SK-N-SH treated with all-trans-retinoic acid at 6 μM for 48 hours (cell line): Measurements from ENCODE around the gene IKZF3.

Source experiments
- ATAC-seq: fragments of 200-7000 bp; cut with Tn5 transposase; 3 replicates; pipeline ENCODE4 v1.9.1; 2020; ENCODE audit warnings: mild to moderate bottlenecking, moderate library complexity
- ARNTL ChIP-seq: fragments of 450-650 bp; formaldehyde crosslinking; IDR thresholded peaks from 2 replicates; pipeline ENCODE4 v1.5.0; 2020; ENCODE audit warnings: low read depth, mild to moderate bottlenecking, moderate library complexity, borderline replicate concordance
- BACH2 ChIP-seq: fragments of 250-450 bp; sonication (Bioruptor Pico); IDR thresholded peaks from 2 replicates; pipeline ENCODE4 v1.9.0; 2021; ENCODE audit warnings: mild to moderate bottlenecking, borderline replicate concordance
- CSRNP3 ChIP-seq: fragments of 250-450 bp; sonication (Bioruptor Pico); IDR thresholded peaks from 2 replicates; pipeline ENCODE4 v1.5.1; 2021; ENCODE audit warnings: mild to moderate bottlenecking, moderate library complexity
- ESRRG ChIP-seq: fragments of 250-450 bp; sonication (Bioruptor Pico); IDR thresholded peaks from 2 replicates; pipeline ENCODE4 v1.6.1; 2021; ENCODE audit warnings: mild to moderate bottlenecking
- GLIS3 ChIP-seq: fragments of 250-450 bp; sonication (Bioruptor Pico); IDR thresholded peaks from 2 replicates; pipeline ENCODE4 v1.5.0; 2020; ENCODE audit warnings: mild to moderate bottlenecking, moderate library complexity
- ISL1 ChIP-seq: fragments of 250-450 bp; sonication (Bioruptor Pico); IDR thresholded peaks from 2 replicates; pipeline ENCODE4 v2.1.2; 2022; ENCODE audit warnings: mild to moderate bottlenecking, moderate library complexity
- OSR1 ChIP-seq: fragments of 250-450 bp; sonication (Bioruptor Pico); IDR thresholded peaks from 2 replicates; pipeline ENCODE4 v1.8.0; 2022; ENCODE audit warnings: moderate library complexity, mild to moderate bottlenecking, inconsistent platforms
- POU6F1 ChIP-seq: fragments of 250-450 bp; sonication (Bioruptor Pico); IDR thresholded peaks from 2 replicates; pipeline ENCODE4 v1.8.0; 2021; ENCODE audit warnings: low read depth, mild to moderate bottlenecking, moderate library complexity, borderline replicate concordance
- RARB ChIP-seq: fragments of 250-450 bp; sonication (Bioruptor Pico); IDR thresholded peaks from 2 replicates; pipeline ENCODE4 v1.8.0; 2021; ENCODE audit warnings: mild to moderate bottlenecking, moderate library complexity
- SNAI2 ChIP-seq: fragments of 250-450 bp; sonication (Bioruptor Pico); IDR thresholded peaks from 2 replicates; pipeline ENCODE4 v1.5.0; 2020; ENCODE audit warnings: mild to moderate bottlenecking, moderate library complexity
- TCF4 ChIP-seq: fragments of 250-450 bp; sonication (Bioruptor Pico); IDR thresholded peaks from 2 replicates; pipeline ENCODE4 v1.8.0; 2021; ENCODE audit warnings: mild to moderate bottlenecking, moderate library complexity, borderline replicate concordance
- TOX ChIP-seq: fragments of 250-450 bp; sonication (Bioruptor Pico); IDR thresholded peaks from 2 replicates; pipeline ENCODE4 v1.8.0; 2021; ENCODE audit warnings: mild to moderate bottlenecking, moderate library complexity, borderline replicate concordance
- ZC3H10 ChIP-seq: fragments of 250-450 bp; sonication (Bioruptor Pico); IDR thresholded peaks from 2 replicates; pipeline ENCODE4 v1.5.1; 2021; ENCODE audit warnings: mild to moderate bottlenecking, moderate library complexity
- ZFP3 ChIP-seq: fragments of 250-450 bp; sonication (Bioruptor Pico); IDR thresholded peaks from 2 replicates; pipeline ENCODE4 v1.5.0; 2020; ENCODE audit warnings: mild to moderate bottlenecking, moderate library complexity
- ZNF565 ChIP-seq: fragments of 450-650 bp; formaldehyde crosslinking; conservative IDR thresholded peaks from 2 replicates; pipeline ENCODE4 v1.5.0; 2020; ENCODE audit warnings: low read depth, mild to moderate bottlenecking, moderate library complexity
- ZNF70 ChIP-seq: fragments of 450-650 bp; formaldehyde crosslinking; IDR thresholded peaks from 2 replicates; pipeline ENCODE4 v1.5.0; 2020; ENCODE audit warnings: mild to moderate bottlenecking, moderate library complexity
- ZNF8 ChIP-seq: fragments of 450-650 bp; formaldehyde crosslinking; IDR thresholded peaks from 2 replicates; pipeline ENCODE4 v1.5.0; 2020; ENCODE audit warnings: mild to moderate bottlenecking, moderate library complexity
- TF ChIP-seq, protein P1 (sequence below): fragments of 250-450 bp; sonication (Bioruptor Pico); IDR thresholded peaks from 2 replicates; pipeline ENCODE4 v1.8.0; 2020; ENCODE audit warnings: mild to moderate bottlenecking, moderate library complexity, borderline replicate concordance
- TF ChIP-seq, protein P2 (sequence below): fragments of 250-450 bp; sonication (Bioruptor Pico); IDR thresholded peaks from 2 replicates; pipeline ENCODE4 v1.5.0; 2020; ENCODE audit warnings: mild to moderate bottlenecking, moderate library complexity

Gene IKZF3

GRCh38 chr17:39761861-39762496 lies 102.1 kb downstream of the IKZF3 start:
- ATAC-seq: no peak
- no peak for TF ChIP-seq ARNTL
- TF ChIP-seq, all 23 proteins: peak for 0

DNA sequence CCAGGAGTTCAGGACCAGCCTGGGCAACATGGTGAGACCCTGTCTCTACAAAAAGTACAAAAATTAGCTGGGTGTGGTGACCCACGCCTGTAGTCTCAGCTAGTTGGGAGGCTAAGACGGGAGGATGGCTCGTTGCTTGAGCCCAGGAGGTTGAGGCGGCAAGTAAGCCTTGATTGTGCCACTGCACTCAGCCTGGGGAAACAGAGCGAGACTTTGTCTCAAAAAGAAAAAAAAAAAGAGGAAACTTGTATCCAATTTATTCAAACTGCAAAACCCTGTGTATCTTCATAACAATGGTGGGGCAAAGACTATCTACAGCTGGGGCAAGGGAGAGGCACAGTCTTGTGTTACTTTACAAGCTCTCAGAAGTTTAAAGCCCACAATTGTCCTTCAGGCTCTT lies 104.9 kb downstream of the IKZF3 start:
- TF ChIP-seq, protein P1, sequence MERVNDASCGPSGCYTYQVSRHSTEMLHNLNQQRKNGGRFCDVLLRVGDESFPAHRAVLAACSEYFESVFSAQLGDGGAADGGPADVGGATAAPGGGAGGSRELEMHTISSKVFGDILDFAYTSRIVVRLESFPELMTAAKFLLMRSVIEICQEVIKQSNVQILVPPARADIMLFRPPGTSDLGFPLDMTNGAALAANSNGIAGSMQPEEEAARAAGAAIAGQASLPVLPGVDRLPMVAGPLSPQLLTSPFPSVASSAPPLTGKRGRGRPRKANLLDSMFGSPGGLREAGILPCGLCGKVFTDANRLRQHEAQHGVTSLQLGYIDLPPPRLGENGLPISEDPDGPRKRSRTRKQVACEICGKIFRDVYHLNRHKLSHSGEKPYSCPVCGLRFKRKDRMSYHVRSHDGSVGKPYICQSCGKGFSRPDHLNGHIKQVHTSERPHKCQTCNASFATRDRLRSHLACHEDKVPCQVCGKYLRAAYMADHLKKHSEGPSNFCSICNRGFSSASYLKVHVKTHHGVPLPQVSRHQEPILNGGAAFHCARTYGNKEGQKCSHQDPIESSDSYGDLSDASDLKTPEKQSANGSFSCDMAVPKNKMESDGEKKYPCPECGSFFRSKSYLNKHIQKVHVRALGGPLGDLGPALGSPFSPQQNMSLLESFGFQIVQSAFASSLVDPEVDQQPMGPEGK: no peak
- TF ChIP-seq ESRRG (no peak), ZFP3 (no peak), ZNF70 (no peak)
- TF ChIP-seq, protein P2, sequence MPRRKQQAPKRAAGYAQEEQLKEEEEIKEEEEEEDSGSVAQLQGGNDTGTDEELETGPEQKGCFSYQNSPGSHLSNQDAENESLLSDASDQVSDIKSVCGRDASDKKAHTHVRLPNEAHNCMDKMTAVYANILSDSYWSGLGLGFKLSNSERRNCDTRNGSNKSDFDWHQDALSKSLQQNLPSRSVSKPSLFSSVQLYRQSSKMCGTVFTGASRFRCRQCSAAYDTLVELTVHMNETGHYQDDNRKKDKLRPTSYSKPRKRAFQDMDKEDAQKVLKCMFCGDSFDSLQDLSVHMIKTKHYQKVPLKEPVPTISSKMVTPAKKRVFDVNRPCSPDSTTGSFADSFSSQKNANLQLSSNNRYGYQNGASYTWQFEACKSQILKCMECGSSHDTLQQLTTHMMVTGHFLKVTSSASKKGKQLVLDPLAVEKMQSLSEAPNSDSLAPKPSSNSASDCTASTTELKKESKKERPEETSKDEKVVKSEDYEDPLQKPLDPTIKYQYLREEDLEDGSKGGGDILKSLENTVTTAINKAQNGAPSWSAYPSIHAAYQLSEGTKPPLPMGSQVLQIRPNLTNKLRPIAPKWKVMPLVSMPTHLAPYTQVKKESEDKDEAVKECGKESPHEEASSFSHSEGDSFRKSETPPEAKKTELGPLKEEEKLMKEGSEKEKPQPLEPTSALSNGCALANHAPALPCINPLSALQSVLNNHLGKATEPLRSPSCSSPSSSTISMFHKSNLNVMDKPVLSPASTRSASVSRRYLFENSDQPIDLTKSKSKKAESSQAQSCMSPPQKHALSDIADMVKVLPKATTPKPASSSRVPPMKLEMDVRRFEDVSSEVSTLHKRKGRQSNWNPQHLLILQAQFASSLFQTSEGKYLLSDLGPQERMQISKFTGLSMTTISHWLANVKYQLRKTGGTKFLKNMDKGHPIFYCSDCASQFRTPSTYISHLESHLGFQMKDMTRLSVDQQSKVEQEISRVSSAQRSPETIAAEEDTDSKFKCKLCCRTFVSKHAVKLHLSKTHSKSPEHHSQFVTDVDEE (CRISPR knock-in tag): no peak
- no peak for ATAC-seq

DNA sequence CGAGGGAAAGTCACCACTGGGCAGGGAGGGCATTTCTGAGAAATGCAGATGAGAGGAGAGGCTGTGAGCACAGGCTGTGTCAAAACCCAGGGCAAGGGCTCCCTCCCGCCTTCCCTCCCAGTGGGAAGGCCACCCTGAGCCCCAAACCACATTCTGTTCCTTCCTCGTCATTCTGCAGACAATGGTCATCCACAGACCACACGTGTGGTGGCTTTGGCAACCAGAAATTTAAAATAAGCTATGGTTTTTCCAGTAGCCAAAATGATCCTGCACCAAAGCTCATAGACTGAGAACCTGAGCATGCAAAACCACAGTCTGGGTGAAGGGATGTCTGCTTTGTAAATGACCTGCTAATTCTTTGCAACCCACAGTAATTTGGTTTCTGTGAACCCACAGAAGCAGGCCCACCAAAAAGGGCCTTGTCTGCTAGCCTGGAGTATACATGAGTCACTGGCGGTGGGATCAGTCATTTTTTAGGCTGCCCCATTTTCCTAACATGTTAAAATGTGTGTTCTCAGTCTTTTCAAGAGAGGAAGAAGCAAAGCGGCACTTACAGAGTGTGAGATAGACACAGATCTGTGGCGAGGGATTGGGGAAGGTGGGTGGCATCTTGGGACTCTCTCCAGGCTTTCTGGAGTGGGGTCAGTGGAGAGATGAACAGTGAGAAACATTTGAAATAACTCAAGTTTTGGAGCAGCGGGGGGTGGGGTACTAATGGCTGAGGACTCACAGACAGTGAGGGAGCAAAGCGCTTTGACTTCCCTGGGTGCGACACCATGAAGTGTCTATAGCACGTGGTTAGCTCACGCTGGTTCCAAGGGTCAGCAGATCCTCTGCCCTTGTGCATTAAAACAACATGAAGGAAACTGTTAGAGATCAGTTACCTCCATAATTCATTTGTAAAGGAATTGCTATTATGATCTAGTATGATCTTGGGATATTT lies 105.9 kb downstream of the IKZF3 start:
- TF ChIP-seq BACH2 (CRISPR knock-in tag) (no peak), ISL1 (CRISPR knock-in tag) (no peak), ZNF565 (no peak), TOX (CRISPR knock-in tag) (no peak), POU6F1 (no peak), ZC3H10 (CRISPR knock-in tag) (no peak), SNAI2 (CRISPR knock-in tag) (no peak), CSRNP3 (CRISPR knock-in tag) (no peak), ESRRG (no peak), TCF4 (CRISPR knock-in tag) (no peak), OSR1 (CRISPR knock-in tag) (no peak), ARNTL (no peak), RARB (CRISPR knock-in tag) (no peak), GLIS3 (CRISPR knock-in tag) (no peak), ZFP3 (no peak), ZNF8 (CRISPR knock-in tag) (no peak)
- TF ChIP-seq, protein P1: no peak
- TF ChIP-seq, protein P2 (CRISPR knock-in tag): no peak
- ATAC-seq: no peak
